Heart right ventricle (tissue), 16 donors: ENCODE results near the gene ZDHHC7. TPM values are rescaled to one million over a fixed set of nuclear protein-coding genes. Genes with fewer than 3 reads are reported as not detected.

ENCODE experiments used
- ATAC-seq, 8 donors: fragments of 200-7000 bp; cut with Tn5 transposase; one replicate each; pipeline ENCODE4 v1.9.1; 2020; ENCODE audit warnings: mild to moderate bottlenecking in 8 of 8, moderate library complexity in 8 of 8, moderate number of reproducible peaks in 1 of 8
- DNase-seq, 2 donors: peaks; one replicate each; pipeline ENCODE4 v3.0.0-alpha.2; 2020
- H3K27ac ChIP-seq, 10 donors: fragments of 200-600 bp; sonication (generic) in 2 of 10; one replicate each; pipeline versions ENCODE4 v1.5.0 to v1.8.0; 2020 to 2022; ENCODE audit warnings: mild to moderate bottlenecking in 3 of 10
- H3K27me3 ChIP-seq, 7 donors: fragments of 200-600 bp; one replicate each; pipeline ENCODE4 v1.8.0; 2021 to 2022; ENCODE audit warnings: mild to moderate bottlenecking in 2 of 7
- H3K36me3 ChIP-seq, 9 donors: fragments of 200-600 bp; sonication (generic) in 1 of 9; one replicate each; pipeline versions ENCODE4 v1.5.0 to v1.8.0; 2020 to 2022; ENCODE audit warnings: mild to moderate bottlenecking in 2 of 9
- H3K4me1 ChIP-seq, 9 donors: fragments of 200-600 bp; sonication (generic) in 1 of 9; one replicate each; pipeline versions ENCODE4 v1.5.0 to v1.8.0; 2020 to 2022; ENCODE audit warnings: mild to moderate bottlenecking in 4 of 9
- H3K4me3 ChIP-seq, 10 donors: fragments of 200-600 bp; sonication (generic) in 2 of 10; one replicate each; pipeline versions ENCODE4 v1.5.0 to v1.8.0; 2020 to 2022; ENCODE audit warnings: mild to moderate bottlenecking in 7 of 10, moderate library complexity in 2 of 10
- H3K9me3 ChIP-seq, 11 donors: fragments of 200-600 bp in 10 of 11; sonication (generic) in 2 of 11; one replicate each; pipeline versions ENCODE4 v1.5.0 to v1.8.0; 2013 to 2022; ENCODE audit warnings: mild to moderate bottlenecking in 2 of 11, control low read depth in 1 of 11, moderate library complexity in 1 of 11
- WGBS, 2 donors: extraction: QIAGEN DNeasy Blood & Tissue Kit; methylation state at CpG; one replicate each; pipeline ENCODE4 v1.1.7; 2013; ENCODE audit warnings: inconsistent platforms in 1 of 2; 5-methylcytosine and 5-hydroxymethylcytosine counted together
- intact Hi-C, 10 donors: fragments of 100-400 bp; cut with DNase I; formaldehyde crosslinking; loops; one replicate each; pipeline versions ENCODE4 v1.11.1 to v1.14.2; 2022
- polyA plus RNA-seq, 2 donors: library from polyadenylated mRNA; stranded (reverse); fragments of 200-250 nt; gene quantifications; one replicate each; pipeline ENCODE4 v1.2.3, GENCODE V29; 2013
- total RNA-seq, 10 donors: library from RNA; stranded (reverse); fragmentation: NEBNext Ultra II Directional in 3 of 10; extraction: Animal tissue kit (Norgen Biotek cat#: 25700) in 3 of 10; gene quantifications; one replicate each; pipeline versions ENCODE4 v1.2.1 to v1.2.4, GENCODE V29; 2021 to 2023
- TF ChIP-seq, protein P1 (sequence below), 9 donors: fragments of 200-600 bp; sonication (generic) in 2 of 9; IDR thresholded peaks; one replicate each; pipeline versions ENCODE4 v1.5.0 to v1.8.0; 2021 to 2022; ENCODE audit warnings: antibody characterized with exemption in 9 of 9, mild to moderate bottlenecking in 5 of 9, moderate library complexity in 1 of 9
- donor health status: Arrhythmogenic right ventricular cardiomyopathy.
- donor health status: ischemic (EF 13 %, LVEDD 7.1; RV severe dilation, severe dysfunction).
- donor health status: healthy with polysubstance abuse.
- donor health status: DM: no; HTN: yes; CAD: no.
- donor health status: DM: no; HTN: no; CAD: no.
- donor health status: ischemic (EF 25% LVEDD 6.9; RV normal size, moderate dysfunction).
- donor health status: ischemic (EF 25% LVEDD 5.7; RV mildly dilated, moderate dysfunction).
- donor health status: healthy.
- donor health status: DM: yes; HTN: yes; CAD: no.
- donor health status: Ischemic cardiomyopathy.
- donor health status: ischemic (EF 35%, LVEDD 5.7; RV mildly dilated, moderate dysfunction).
- donor health status: nonischemic (EF 11% LVEDD 7.7; RV severe dilation, severe dysfunction).
- donor health status: DM: yes; HTN: yes; CAD: no.
- donor health status: PGD.
- donor health status: ischemic (EF 29% LVEDD 5.4; RV normal size, mild dysfunction).
- donor health status: nonischemic (EF 23%, LVEDD 6.1; RV moderate dilation, normal function).

Gene ZDHHC7
- total and polyA plus RNA-seq, 12 donors = 15.1 to 55.5 (median 41.8) TPM

DNA sequence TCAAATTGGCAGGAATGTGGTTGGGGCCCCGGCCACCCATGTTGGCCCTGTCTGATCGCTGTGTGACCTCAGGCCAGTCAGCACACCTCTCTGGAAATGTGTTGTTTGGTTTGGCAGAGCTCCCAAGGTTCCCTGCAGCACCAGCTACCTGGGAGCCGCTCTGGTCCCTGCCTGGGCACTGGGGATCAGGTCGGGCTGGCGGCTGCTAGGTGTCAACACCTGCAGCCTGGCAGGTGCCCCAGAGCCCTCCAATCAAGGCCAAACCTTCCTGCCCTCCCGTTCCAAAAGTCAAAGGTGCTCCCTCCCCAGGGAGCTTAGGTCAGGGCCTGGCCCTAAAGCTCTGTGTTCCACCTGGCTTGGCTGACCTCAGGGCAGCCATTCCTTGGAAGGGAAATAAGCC lies 55.9 kb downstream of the ZDHHC7 start:
- Histone ChIP-seq H3K4me1 (peaks cover 3 to 22% (median 17%) of the 10 kb centered on the region in 9 donors), H3K9me3 (no peaks in the 10 kb centered on the region), H3K36me3 (no peaks in the 10 kb centered on the region), H3K27me3 (no peaks in the 10 kb centered on the region), H3K27ac (no peak overlapping the region), H3K4me3 (no peak overlapping the region)
- TF ChIP-seq, protein P1, sequence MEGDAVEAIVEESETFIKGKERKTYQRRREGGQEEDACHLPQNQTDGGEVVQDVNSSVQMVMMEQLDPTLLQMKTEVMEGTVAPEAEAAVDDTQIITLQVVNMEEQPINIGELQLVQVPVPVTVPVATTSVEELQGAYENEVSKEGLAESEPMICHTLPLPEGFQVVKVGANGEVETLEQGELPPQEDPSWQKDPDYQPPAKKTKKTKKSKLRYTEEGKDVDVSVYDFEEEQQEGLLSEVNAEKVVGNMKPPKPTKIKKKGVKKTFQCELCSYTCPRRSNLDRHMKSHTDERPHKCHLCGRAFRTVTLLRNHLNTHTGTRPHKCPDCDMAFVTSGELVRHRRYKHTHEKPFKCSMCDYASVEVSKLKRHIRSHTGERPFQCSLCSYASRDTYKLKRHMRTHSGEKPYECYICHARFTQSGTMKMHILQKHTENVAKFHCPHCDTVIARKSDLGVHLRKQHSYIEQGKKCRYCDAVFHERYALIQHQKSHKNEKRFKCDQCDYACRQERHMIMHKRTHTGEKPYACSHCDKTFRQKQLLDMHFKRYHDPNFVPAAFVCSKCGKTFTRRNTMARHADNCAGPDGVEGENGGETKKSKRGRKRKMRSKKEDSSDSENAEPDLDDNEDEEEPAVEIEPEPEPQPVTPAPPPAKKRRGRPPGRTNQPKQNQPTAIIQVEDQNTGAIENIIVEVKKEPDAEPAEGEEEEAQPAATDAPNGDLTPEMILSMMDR (IDR thresholded peaks at IDR 0.05) = no peak
- intact Hi-C loops = no loop called here
- no peak for ATAC-seq
- 84 to 88% methylated on average over 6 of the region's 6 CpGs for WGBS, 2 donors
- DNase-seq = no peak

DNA sequence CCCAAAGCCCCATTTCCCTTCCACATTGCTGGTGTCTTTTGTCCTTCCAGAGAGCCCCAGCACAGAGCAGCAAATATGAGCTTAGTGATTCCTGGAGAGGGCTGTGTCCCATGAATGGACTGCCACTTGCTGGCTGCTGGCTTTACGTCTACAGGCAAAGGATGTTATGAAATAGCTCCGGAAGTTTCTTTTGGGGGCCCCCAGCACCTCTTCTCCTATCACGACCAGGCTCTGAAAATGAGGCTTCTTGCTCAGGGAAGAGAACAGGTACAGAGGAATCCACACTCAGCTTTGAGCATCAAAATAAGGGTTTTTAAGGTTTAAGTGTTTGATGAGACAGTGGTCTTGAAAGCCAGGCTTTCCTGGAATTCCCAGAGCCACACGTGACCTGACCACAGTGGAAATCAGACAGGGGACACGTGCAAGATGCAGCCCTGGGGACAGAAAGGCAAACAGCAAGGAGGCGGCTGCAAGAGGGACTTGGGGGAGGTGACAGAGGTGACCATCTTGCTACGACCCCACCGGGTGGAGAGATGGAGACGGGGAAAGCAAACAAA lies 58.1 kb downstream of the ZDHHC7 start:
- Histone ChIP-seq H3K4me3 (no peak overlapping the region), H3K36me3 (no peaks in the 10 kb centered on the region), H3K9me3 (no peaks in the 10 kb centered on the region), H3K27ac (peak overlapping the region in 7 of 10 donors; percentile 12 to 82 (median 71)), H3K27me3 (no peaks in the 10 kb centered on the region), H3K4me1 (peaks cover 3 to 22% (median 17%) of the 10 kb centered on the region in 9 donors)
- TF ChIP-seq, protein P1 (IDR thresholded peaks at IDR 0.05) = no peak
- intact Hi-C loops = loop anchor here in 9 of 10 donors (2.0 to 5.0 kb wide), 5 partner anchors 28 to 201 kb away; no protein-coding TSS in a partner anchor
- ATAC-seq = peak in 6 of 8 donors; percentile 16 to 41 (median 34)
- no peak for DNase-seq
- WGBS, 2 donors = 64% methylated on average over 9 of the region's 9 CpGs

DNA sequence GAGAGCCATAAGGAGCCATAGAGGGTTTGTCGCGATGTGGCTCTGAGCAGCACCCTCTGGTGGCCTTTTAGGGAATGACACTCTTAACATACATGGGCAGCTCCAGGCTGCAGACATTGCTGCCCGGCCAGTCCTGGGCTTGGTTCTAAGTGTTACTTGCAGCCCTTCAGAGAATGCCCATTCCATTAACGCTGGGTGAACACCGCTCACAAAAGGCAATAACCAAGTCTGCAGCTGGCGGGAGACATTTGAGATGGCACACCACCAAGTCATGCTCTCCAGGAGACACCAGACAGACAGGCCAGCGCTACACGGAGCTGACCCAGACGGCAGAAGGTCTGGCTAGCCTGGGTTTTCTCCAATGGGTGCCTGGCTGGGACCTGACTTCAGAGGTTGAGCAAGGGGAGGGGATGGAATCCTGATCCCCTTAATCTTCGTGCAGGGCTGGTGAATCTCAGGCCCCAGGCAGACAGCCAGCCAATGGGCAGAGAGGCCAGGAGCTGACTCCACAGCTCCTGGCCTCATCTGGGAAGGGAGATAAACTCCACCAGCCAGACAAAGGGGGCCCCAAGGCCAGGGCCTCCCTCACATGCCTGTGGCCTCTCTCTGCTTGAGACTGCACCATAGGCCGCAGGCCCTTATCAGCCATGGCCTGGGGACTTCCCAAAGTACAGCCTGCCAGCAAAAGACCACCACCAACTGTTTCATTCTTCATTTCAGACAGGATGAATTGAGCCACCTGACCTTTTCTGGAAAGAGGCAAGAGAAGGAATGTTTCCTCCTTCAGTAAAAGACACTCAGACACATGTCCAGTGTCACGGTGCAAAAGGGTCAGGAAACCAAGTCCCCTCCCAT lies 58.8 kb downstream of the ZDHHC7 start:
- no peaks in the 10 kb centered on the region for H3K36me3 ChIP-seq
- H3K27ac ChIP-seq = peak overlapping the region in 9 of 10 donors; percentile 10 to 82 (median 54)
- TF ChIP-seq, protein P1 (IDR thresholded peaks at IDR 0.05) = peak; percentile 70 to 96 (median 92)
- H3K4me3 ChIP-seq = no peak overlapping the region
- intact Hi-C loops = loop anchor here (1.0 to 5.0 kb wide), 7 partner anchors 27 to 200 kb away; no protein-coding TSS in a partner anchor
- no peaks in the 10 kb centered on the region for H3K27me3 ChIP-seq
- WGBS, 2 donors = 23 to 32% methylated on average over 12 of the region's 12 CpGs
- peak; percentile 88 to 94 (median 92) for ATAC-seq
- DNase-seq = peak; percentile 50 to 81
- H3K9me3 ChIP-seq = no peaks in the 10 kb centered on the region
- H3K4me1 ChIP-seq = peaks cover 3 to 22% (median 17%) of the 10 kb centered on the region in 9 donors

DNA sequence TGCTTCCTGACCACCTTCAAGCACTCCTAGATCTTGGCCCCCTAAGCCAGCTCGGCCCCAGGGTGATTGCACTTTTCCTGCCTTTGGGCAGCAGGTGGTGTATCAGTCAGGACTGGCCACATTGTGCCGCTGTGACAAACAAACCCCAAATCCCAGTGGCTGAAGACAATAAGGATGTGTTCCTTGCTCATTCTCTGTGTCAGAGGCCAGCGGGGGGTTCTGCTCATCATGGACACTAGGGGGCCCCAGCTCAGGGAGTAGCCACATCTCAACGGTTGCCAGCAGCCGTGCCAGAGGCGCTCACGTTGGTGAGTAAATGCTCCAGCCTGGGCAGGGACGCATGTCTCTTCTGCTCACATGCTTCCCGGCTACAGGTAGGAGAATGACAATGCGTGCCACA lies 60.4 kb downstream of the ZDHHC7 start:
- WGBS, 2 donors = 85 to 91% methylated on average over 10 of the region's 10 CpGs
- no peaks in the 10 kb centered on the region for H3K36me3 ChIP-seq
- H3K27ac ChIP-seq = no peak overlapping the region
- no peaks in the 10 kb centered on the region for H3K27me3 ChIP-seq
- H3K4me3 ChIP-seq = no peak overlapping the region
- TF ChIP-seq, protein P1 (IDR thresholded peaks at IDR 0.05) = peak in 2 of 9 donors; percentile 7 to 37
- DNase-seq (no peak), ATAC-seq (no peak)
- intact Hi-C loops = loop anchor here in 6 of 10 donors (5.0 kb wide), 2 partner anchors 194 to 199 kb away; no protein-coding TSS in a partner anchor
- H3K4me1 ChIP-seq = peaks cover 3 to 24% (median 17%) of the 10 kb centered on the region in 9 donors
- H3K9me3 ChIP-seq = no peaks in the 10 kb centered on the region
